Right atrium auricular region (tissue), 2 donors: Measurements from ENCODE around the gene TSSK2. TPM values are rescaled to one million over a fixed set of nuclear protein-coding genes. Genes with fewer than 3 reads are reported as not detected.

Source experiments
- DNase-seq: peaks from one replicate; pipeline ENCODE4 v3.0.0-alpha.2; 2019; ENCODE audit warnings: low spot score
- H3K27ac ChIP-seq, 2 donors: fragments of 200-600 bp; sonication (generic); 1 replicate in 1 of 2; 2 replicates in 1 of 2; pipeline ENCODE4 v1.5.1; 2016 to 2019
- H3K27me3 ChIP-seq, 2 donors: fragments of 200-600 bp; sonication (generic); one replicate each; pipeline versions ENCODE4 v1.5.1 to v1.6.0; 2017 to 2019
- H3K36me3 ChIP-seq: fragments of 200-600 bp; sonication (generic); one replicate; pipeline ENCODE4 v1.5.1; 2016
- H3K4me1 ChIP-seq, 2 donors: fragments of 200-600 bp; sonication (generic); one replicate each; pipeline versions ENCODE4 v1.5.1 to v1.6.0; 2017 to 2019
- H3K4me3 ChIP-seq, 2 donors: fragments of 200-600 bp; sonication (generic); 1 replicate in 1 of 2; 2 replicates in 1 of 2; pipeline ENCODE4 v1.5.1; 2017 to 2019; ENCODE audit warnings: mild to moderate bottlenecking in 1 of 2, moderate library complexity in 1 of 2
- H3K9me3 ChIP-seq, 2 donors: fragments of 200-600 bp; sonication (generic); one replicate each; pipeline ENCODE4 v1.5.1; 2019
- total RNA-seq, 2 donors: library from RNA; depleted of rRNA; stranded (reverse); fragments of >200 nt; gene quantifications; one replicate each; pipeline ENCODE4 v1.1.0, GENCODE V29; 2016
- TF ChIP-seq, protein P1 (sequence below), 2 donors: fragments of 200-600 bp; sonication (generic); IDR thresholded peaks; one replicate each; pipeline ENCODE4 v1.5.1; 2019; ENCODE audit warnings: antibody characterized with exemption in 2 of 2

TSSK2 gene
- total RNA-seq, 2 donors from 2014 or later = not detected

- TF ChIP-seq, protein P1, sequence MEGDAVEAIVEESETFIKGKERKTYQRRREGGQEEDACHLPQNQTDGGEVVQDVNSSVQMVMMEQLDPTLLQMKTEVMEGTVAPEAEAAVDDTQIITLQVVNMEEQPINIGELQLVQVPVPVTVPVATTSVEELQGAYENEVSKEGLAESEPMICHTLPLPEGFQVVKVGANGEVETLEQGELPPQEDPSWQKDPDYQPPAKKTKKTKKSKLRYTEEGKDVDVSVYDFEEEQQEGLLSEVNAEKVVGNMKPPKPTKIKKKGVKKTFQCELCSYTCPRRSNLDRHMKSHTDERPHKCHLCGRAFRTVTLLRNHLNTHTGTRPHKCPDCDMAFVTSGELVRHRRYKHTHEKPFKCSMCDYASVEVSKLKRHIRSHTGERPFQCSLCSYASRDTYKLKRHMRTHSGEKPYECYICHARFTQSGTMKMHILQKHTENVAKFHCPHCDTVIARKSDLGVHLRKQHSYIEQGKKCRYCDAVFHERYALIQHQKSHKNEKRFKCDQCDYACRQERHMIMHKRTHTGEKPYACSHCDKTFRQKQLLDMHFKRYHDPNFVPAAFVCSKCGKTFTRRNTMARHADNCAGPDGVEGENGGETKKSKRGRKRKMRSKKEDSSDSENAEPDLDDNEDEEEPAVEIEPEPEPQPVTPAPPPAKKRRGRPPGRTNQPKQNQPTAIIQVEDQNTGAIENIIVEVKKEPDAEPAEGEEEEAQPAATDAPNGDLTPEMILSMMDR (IDR thresholded peaks at IDR 0.05) = no peak
- no peak for DNase-seq
- peaks cover 0 to 60% of the 10 kb centered on the region in 2 donors for H3K4me1 ChIP-seq
- H3K4me3 ChIP-seq = no peak overlapping the region
- no peaks in the 10 kb centered on the region for H3K27me3 ChIP-seq
- H3K36me3 ChIP-seq = no peaks in the 10 kb centered on the region
- H3K27ac ChIP-seq = no peak overlapping the region
- H3K9me3 ChIP-seq = no peaks in the 10 kb centered on the region
Observed at GRCh38 chr22:19111584-19111983, 19.5 kb upstream of the TSSK2 start.

- Histone ChIP-seq H3K27ac (no peak overlapping the region), H3K4me1 (peaks cover 0 to 62% of the 10 kb centered on the region in 2 donors), H3K36me3 (no peaks in the 10 kb centered on the region), H3K9me3 (no peaks in the 10 kb centered on the region), H3K27me3 (no peaks in the 10 kb centered on the region), H3K4me3 (no peak overlapping the region)
- DNase-seq = no peak
- TF ChIP-seq, protein P1 (IDR thresholded peaks at IDR 0.05) = no peak
Observed at GRCh38 chr22:19113429-19113828, 17.7 kb upstream of the TSSK2 start.

DNA sequence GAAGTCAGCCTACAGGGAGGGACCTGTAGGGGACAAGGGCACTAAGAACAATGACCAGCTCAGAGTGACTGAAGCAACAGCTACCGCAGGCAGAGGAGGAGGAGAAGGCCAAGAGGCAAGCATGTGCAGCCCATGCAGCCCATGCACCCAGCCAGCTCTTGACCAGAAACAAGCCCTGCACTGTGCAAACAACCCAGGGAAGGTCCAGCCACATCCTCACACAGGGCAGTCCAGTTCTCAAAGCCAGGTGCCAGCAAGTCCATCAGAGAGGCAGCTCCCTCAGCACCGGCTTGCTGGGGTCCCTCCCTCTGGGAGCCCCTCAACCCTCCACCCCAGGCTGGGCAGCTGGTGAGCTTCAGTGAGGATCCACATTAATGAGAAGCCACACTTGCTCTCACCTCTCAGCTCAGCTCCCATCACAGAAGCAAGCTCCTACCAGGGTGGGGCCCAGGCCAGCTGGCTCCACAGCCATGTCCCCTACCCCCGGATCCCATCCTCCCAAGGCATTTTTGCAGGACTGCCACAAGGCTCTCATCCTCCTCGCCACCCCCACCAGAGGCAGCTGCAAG is 16.0 kb upstream of the TSSK2 start:
- TF ChIP-seq, protein P1 (IDR thresholded peaks at IDR 0.05) = no peak
- DNase-seq = no peak
- Histone ChIP-seq H3K27ac (no peak overlapping the region), H3K27me3 (no peaks in the 10 kb centered on the region), H3K9me3 (no peaks in the 10 kb centered on the region), H3K4me1 (peaks cover 0 to 63% of the 10 kb centered on the region in 2 donors), H3K36me3 (no peaks in the 10 kb centered on the region), H3K4me3 (no peak overlapping the region)

GRCh38 chr22:19115628-19116027 is 15.5 kb upstream of the TSSK2 start:
- no peak for DNase-seq
- Histone ChIP-seq H3K9me3 (no peaks in the 10 kb centered on the region), H3K27me3 (no peaks in the 10 kb centered on the region), H3K4me1 (peaks cover 0 to 65% of the 10 kb centered on the region in 2 donors), H3K36me3 (no peaks in the 10 kb centered on the region), H3K4me3 (no peak overlapping the region), H3K27ac (no peak overlapping the region)
- TF ChIP-seq, protein P1 (IDR thresholded peaks at IDR 0.05) = no peak

GRCh38 chr22:19117111-19117512 is 14.0 kb upstream of the TSSK2 start:
- Histone ChIP-seq H3K9me3 (no peaks in the 10 kb centered on the region), H3K27ac (no peak overlapping the region), H3K27me3 (no peaks in the 10 kb centered on the region), H3K36me3 (no peaks in the 10 kb centered on the region), H3K4me3 (no peak overlapping the region), H3K4me1 (peaks cover 0 to 73% of the 10 kb centered on the region in 2 donors)
- DNase-seq = no peak
- TF ChIP-seq, protein P1 (IDR thresholded peaks at IDR 0.05) = no peak

DNA sequence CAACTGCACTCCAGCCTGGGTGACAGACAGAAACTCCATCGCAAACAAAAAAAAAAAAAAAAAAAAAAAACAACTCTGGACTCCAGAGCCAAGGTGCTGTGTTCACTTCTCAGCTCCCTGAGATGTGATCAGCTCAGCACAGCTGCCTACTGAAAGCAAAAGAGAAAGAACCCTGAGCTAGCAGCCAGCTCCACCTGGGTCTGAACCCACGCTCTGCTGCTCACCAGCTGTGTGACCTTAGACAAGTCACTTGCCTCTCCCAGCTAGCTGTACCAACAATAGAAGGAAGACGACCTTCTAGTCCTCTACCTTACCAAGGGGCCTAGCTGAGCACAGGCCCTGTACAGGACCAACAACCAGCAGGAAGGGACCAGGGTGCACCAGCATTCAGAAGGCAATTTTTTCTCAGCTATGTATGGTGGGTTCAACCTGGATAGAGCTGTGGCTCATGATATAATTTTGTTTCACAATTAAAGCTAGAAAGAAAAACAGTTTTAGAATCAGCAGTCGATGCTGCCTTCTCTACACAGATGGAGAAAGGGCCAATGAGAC is 12.7 kb upstream of the TSSK2 start:
- Histone ChIP-seq H3K4me1 (peaks cover 0 to 80% of the 10 kb centered on the region in 2 donors), H3K36me3 (no peaks in the 10 kb centered on the region), H3K27ac (no peak overlapping the region), H3K4me3 (no peak overlapping the region), H3K9me3 (no peaks in the 10 kb centered on the region), H3K27me3 (no peaks in the 10 kb centered on the region)
- no peak for DNase-seq
- TF ChIP-seq, protein P1 (IDR thresholded peaks at IDR 0.05) = no peak
